HG03097 (cell line): ENCODE measurements around the gene FOXN3.

ENCODE experiments used
- ATAC-seq: cut with Tn5 transposase; IDR thresholded peaks from one replicate; pipeline ENCODE4 v1.9.1; 2021; ENCODE audit not compliant: unreplicated experiment, low FRiP score

FOXN3 gene

GRCh38 chr14:89144066-89144465 is 273.0 kb downstream of the FOXN3 start:
- ATAC-seq: no peak

GRCh38 chr14:89143595-89143994 is 273.4 kb downstream of the FOXN3 start:
- no peak for ATAC-seq

GRCh38 chr14:89142366-89142765 is 274.7 kb downstream of the FOXN3 start:
- no peak for ATAC-seq

GRCh38 chr14:89141862-89142261 is 275.2 kb downstream of the FOXN3 start:
- no peak for ATAC-seq

GRCh38 chr14:89140326-89140725 is 276.7 kb downstream of the FOXN3 start:
- ATAC-seq: no peak

- ATAC-seq: no peak
Observed at GRCh38 chr14:89139404-89140247, 277.4 kb downstream of the FOXN3 start.

- no peak for ATAC-seq
Observed at GRCh38 chr14:89138846-89139245, 278.2 kb downstream of the FOXN3 start.

- no peak for ATAC-seq
Observed at GRCh38 chr14:89137526-89138163, 279.4 kb downstream of the FOXN3 start.

- no peak for ATAC-seq
Observed at GRCh38 chr14:89136587-89136986, 280.4 kb downstream of the FOXN3 start.

GRCh38 chr14:89134640-89135039 is 282.4 kb downstream of the FOXN3 start:
- no peak for ATAC-seq

- ATAC-seq: no peak
Observed at GRCh38 chr14:89131004-89131750, 285.9 kb downstream of the FOXN3 start.

- ATAC-seq: no peak
Observed at GRCh38 chr14:89129570-89129969, 287.5 kb downstream of the FOXN3 start.

GRCh38 chr14:89128311-89129026 is 288.6 kb downstream of the FOXN3 start:
- ATAC-seq: no peak

GRCh38 chr14:89126461-89126860 is 290.6 kb downstream of the FOXN3 start:
- ATAC-seq: no peak

- ATAC-seq: no peak
Observed at GRCh38 chr14:89125216-89125615, 291.8 kb downstream of the FOXN3 start.

GRCh38 chr14:89123851-89124250 is 293.2 kb downstream of the FOXN3 start:
- no peak for ATAC-seq

- no peak for ATAC-seq
Observed at GRCh38 chr14:89123215-89123614, 293.8 kb downstream of the FOXN3 start.

- ATAC-seq: no peak
Observed at GRCh38 chr14:89121968-89122620, 294.9 kb downstream of the FOXN3 start.

GRCh38 chr14:89117012-89117411 is 300.0 kb downstream of the FOXN3 start:
- no peak for ATAC-seq

GRCh38 chr14:89114109-89114508 is 302.9 kb downstream of the FOXN3 start:
- no peak for ATAC-seq
